Loucy (cell line): Measurements from ENCODE around the gene VAT1L.

Experiments used
- H2AFZ ChIP-seq: fragments of 200-600 bp; sonication (generic); 2 replicates; pipeline ENCODE4 v1.6.0; 2016; ENCODE audit warnings: antibody characterized with exemption, mild to moderate bottlenecking, low read length, moderate library complexity
- H3F3A ChIP-seq: fragments of 200-600 bp; 2 replicates; pipeline ENCODE4 v1.6.0; 2016; ENCODE audit warnings: antibody characterized with exemption, low read depth, mild to moderate bottlenecking
- H3K27me3 ChIP-seq: fragments of 200-600 bp; sonication (generic); 2 replicates; pipeline ENCODE4 v1.6.1; 2014; ENCODE audit warnings: low read length, mild to moderate bottlenecking; ENCODE audit not compliant: insufficient read depth, poor library complexity, severe bottlenecking
- H3K36me3 ChIP-seq: fragments of 200-600 bp; sonication (generic); 2 replicates; pipeline ENCODE4 v1.6.1; 2016; ENCODE audit warnings: low read length; ENCODE audit not compliant: insufficient read depth
- H3K4me1 ChIP-seq: fragments of 200-600 bp; sonication (generic); 2 replicates; pipeline ENCODE4 v1.5.1; 2014; ENCODE audit warnings: low read length, mild to moderate bottlenecking; ENCODE audit not compliant: insufficient read depth, poor library complexity, severe bottlenecking
- H3K4me2 ChIP-seq: fragments of 200-600 bp; sonication (generic); 2 replicates; pipeline ENCODE4 v1.6.0; 2014; ENCODE audit warnings: antibody characterized with exemption, low read length, low read depth, mild to moderate bottlenecking; ENCODE audit not compliant: poor library complexity, severe bottlenecking
- H3K4me3 ChIP-seq: fragments of 200-600 bp; sonication (generic); 2 replicates; pipeline ENCODE4 v1.5.1; 2014; ENCODE audit warnings: low read length, mild to moderate bottlenecking, mixed read lengths; ENCODE audit not compliant: poor library complexity, severe bottlenecking
- H3K79me2 ChIP-seq: fragments of 200-600 bp; sonication (generic); 2 replicates; pipeline ENCODE4 v1.6.1; 2014; ENCODE audit warnings: low read length; ENCODE audit not compliant: insufficient read depth
- H3K9ac ChIP-seq: fragments of 200-600 bp; sonication (generic); 2 replicates; pipeline ENCODE4 v1.6.0; 2014; ENCODE audit warnings: mild to moderate bottlenecking, low read depth, low read length, moderate library complexity; ENCODE audit not compliant: poor library complexity, severe bottlenecking
- H3K9me2 ChIP-seq: fragments of 200-600 bp; sonication (generic); replicated peaks from 2 replicates; pipeline ENCODE4 v1.6.1; 2016; ENCODE audit warnings: low read depth, low read length, mixed read lengths
- H3K9me3 ChIP-seq: fragments of 200-600 bp; sonication (generic); 2 replicates; pipeline ENCODE4 v1.6.1; 2014; ENCODE audit warnings: mild to moderate bottlenecking, antibody characterized with exemption, low read length, low read depth; ENCODE audit not compliant: insufficient read depth
- H4K20me1 ChIP-seq: fragments of 200-600 bp; sonication (generic); 2 replicates; pipeline ENCODE4 v1.6.0; 2014; ENCODE audit warnings: antibody characterized with exemption, low read length, mild to moderate bottlenecking; ENCODE audit not compliant: insufficient read depth, poor library complexity, severe bottlenecking
- EZH2phosphoT487 ChIP-seq: fragments of 200-600 bp; IDR thresholded peaks from 2 replicates; pipeline ENCODE4 v1.6.1; 2018; ENCODE audit warnings: antibody characterized with exemption, mild to moderate bottlenecking, moderate library complexity, borderline replicate concordance
- TF ChIP-seq, protein P1 (sequence below): fragments of 200-600 bp; sonication (generic); conservative IDR thresholded peaks from 2 replicates; pipeline ENCODE4 v1.5.1; 2014; ENCODE audit warnings: mild to moderate bottlenecking, antibody characterized with exemption, low read length

VAT1L gene

DNA sequence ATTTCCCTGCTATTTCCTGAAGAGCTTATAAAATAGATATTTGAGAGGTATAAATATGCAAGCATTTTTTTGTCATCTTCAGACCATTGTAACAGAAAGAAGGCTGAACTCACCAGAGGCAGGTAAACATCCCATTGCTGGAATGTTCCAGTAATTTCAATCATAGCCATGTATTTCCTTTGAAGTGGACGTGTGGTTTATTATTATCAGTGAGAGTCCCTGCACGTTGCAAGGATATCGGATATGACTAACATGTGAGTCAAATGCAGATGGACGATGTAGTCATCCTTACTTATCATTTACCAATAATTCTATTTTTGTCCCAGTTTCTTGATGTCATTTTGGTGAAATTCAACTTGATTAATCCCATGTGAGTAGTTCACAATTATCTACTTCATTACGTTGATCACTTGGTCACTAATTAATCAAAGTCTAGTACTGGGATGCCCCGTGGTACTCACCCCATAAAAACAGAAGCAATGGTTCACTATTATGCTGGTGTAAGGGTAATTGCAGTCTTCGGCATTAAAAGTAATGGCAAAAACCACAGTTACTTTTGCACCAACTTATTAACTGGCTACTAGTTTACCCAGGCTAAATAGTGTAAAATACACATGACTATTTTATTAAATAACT lies 89.5 kb downstream of the VAT1L start:
- H2AFZ ChIP-seq = no peak overlapping the region
- no peaks in the 10 kb centered on the region for H4K20me1 ChIP-seq
- H3K4me2 ChIP-seq = no peak overlapping the region
- no peak overlapping the region for H3K9ac ChIP-seq
- H3K27me3 ChIP-seq = no peaks in the 10 kb centered on the region
- no peaks in the 10 kb centered on the region for H3F3A ChIP-seq
- H3K79me2 ChIP-seq = no peaks in the 10 kb centered on the region
- no peak overlapping the region for H3K4me3 ChIP-seq
- H3K36me3 ChIP-seq = no peaks in the 10 kb centered on the region
- no peak for TF ChIP-seq EZH2phosphoT487
- TF ChIP-seq, protein P1, sequence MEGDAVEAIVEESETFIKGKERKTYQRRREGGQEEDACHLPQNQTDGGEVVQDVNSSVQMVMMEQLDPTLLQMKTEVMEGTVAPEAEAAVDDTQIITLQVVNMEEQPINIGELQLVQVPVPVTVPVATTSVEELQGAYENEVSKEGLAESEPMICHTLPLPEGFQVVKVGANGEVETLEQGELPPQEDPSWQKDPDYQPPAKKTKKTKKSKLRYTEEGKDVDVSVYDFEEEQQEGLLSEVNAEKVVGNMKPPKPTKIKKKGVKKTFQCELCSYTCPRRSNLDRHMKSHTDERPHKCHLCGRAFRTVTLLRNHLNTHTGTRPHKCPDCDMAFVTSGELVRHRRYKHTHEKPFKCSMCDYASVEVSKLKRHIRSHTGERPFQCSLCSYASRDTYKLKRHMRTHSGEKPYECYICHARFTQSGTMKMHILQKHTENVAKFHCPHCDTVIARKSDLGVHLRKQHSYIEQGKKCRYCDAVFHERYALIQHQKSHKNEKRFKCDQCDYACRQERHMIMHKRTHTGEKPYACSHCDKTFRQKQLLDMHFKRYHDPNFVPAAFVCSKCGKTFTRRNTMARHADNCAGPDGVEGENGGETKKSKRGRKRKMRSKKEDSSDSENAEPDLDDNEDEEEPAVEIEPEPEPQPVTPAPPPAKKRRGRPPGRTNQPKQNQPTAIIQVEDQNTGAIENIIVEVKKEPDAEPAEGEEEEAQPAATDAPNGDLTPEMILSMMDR = no peak
- H3K4me1 ChIP-seq = no peaks in the 10 kb centered on the region
- H3K9me2 ChIP-seq = no peaks in the 10 kb centered on the region
- no peaks in the 10 kb centered on the region for H3K9me3 ChIP-seq

DNA sequence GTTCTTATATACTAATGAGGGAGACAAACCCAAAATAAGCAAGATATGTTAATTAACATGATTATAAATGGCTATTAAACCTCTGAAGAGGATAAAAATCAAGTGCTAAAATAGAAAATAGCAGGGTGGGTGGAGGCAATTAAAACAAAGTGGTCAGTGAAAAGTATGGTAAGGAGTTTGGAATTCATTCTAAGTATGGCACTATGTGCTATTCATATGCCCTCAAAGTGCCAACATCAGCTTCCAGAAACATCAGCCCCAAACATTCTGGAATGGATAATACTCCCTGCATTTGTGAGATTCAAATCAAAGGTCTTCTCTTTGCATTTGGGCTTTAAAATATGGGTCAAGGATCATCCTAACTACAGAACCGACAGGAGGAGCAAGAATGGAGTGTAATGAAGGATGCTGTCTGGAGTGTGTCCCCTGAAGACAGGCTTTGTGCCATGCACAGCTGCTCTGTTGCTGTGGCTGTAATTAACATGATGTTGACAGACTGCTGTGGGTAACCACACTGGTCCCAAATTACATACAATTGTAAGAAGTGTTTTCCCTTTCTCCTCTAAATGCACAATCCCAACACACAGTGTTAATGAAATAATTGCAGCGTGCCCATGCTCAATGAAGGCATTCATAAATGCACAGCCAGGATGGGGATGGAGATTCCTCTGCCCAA lies 93.1 kb downstream of the VAT1L start:
- Histone ChIP-seq H3K4me2 (no peak overlapping the region), H3K9ac (no peak overlapping the region), H2AFZ (no peak overlapping the region), H3K9me2 (no peaks in the 10 kb centered on the region), H3F3A (no peaks in the 10 kb centered on the region), H3K36me3 (no peaks in the 10 kb centered on the region), H3K4me1 (no peaks in the 10 kb centered on the region), H3K9me3 (no peaks in the 10 kb centered on the region), H3K79me2 (no peaks in the 10 kb centered on the region), H3K27me3 (no peaks in the 10 kb centered on the region), H4K20me1 (no peaks in the 10 kb centered on the region), H3K4me3 (no peak overlapping the region)
- TF ChIP-seq, protein P1 = no peak
- TF ChIP-seq EZH2phosphoT487 = no peak

DNA sequence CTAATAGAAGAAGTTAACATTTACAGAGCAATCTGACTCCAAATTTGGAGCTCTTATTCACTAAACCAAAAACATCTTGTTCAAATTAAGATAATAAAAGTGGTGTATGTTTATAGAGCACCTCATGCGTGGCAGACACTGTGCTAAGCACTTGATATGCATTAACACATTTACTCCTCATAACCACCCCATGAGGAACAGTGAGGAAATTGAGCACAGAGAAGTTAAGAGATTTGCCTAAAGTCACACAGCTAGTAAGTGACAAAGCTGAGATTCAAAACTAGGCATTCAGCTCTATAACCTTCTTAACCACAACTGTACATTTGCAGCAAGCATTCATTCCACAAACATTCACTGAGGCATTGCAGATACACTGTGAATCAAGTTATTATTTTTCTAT lies 94.0 kb downstream of the VAT1L start:
- Histone ChIP-seq H3K4me1 (no peaks in the 10 kb centered on the region), H3K9me3 (no peaks in the 10 kb centered on the region), H3K36me3 (no peaks in the 10 kb centered on the region), H3K4me3 (no peak overlapping the region), H2AFZ (no peak overlapping the region), H3K79me2 (no peaks in the 10 kb centered on the region), H3F3A (no peaks in the 10 kb centered on the region), H3K27me3 (no peaks in the 10 kb centered on the region), H3K9ac (no peak overlapping the region), H4K20me1 (no peaks in the 10 kb centered on the region), H3K4me2 (no peak overlapping the region), H3K9me2 (no peaks in the 10 kb centered on the region)
- no peak for TF ChIP-seq EZH2phosphoT487
- TF ChIP-seq, protein P1 = no peak
